Gastrocnemius medialis (tissue), 4 donors: Measurements from ENCODE around the gene EPHA4. TPM values are rescaled to one million over a fixed set of nuclear protein-coding genes. Genes with fewer than 3 reads are reported as not detected.

ENCODE experiments used
- ATAC-seq, 2 donors: fragments of 150-250 bp; one replicate each; pipeline ENCODE4 v1.9.1; 2016
- DNase-seq, 2 donors: peaks; one replicate each; pipeline ENCODE4 v3.0.0-alpha.2; 2019
- H3K27ac ChIP-seq, 4 donors: fragments of 200-600 bp; sonication (generic); 1 replicate in 1 of 4; 2 replicates in 3 of 4; pipeline ENCODE4 v1.5.1; 2016 to 2018; ENCODE audit warnings: mild to moderate bottlenecking in 2 of 4, moderate library complexity in 1 of 4
- H3K27me3 ChIP-seq, 3 donors: fragments of 200-600 bp; sonication (generic) in 2 of 3; 1 replicate in 1 of 3; 2 replicates in 2 of 3; pipeline versions ENCODE4 v1.5.1 to v1.6.0; 2016 to 2019; ENCODE audit warnings: mild to moderate bottlenecking in 1 of 3, moderate library complexity in 1 of 3
- H3K36me3 ChIP-seq, 2 donors: fragments of 200-600 bp; sonication (generic) in 1 of 2; one replicate each; pipeline ENCODE4 v1.5.1; 2017 to 2018
- H3K4me1 ChIP-seq, 2 donors: fragments of 200-600 bp; sonication (generic) in 1 of 2; one replicate each; pipeline ENCODE4 v1.5.1; 2016 to 2017; ENCODE audit warnings: mild to moderate bottlenecking in 2 of 2
- H3K4me3 ChIP-seq, 4 donors: fragments of 200-600 bp; sonication (generic) in 3 of 4; 1 replicate in 1 of 4; 2 replicates in 3 of 4; pipeline ENCODE4 v1.5.1; 2016 to 2019; ENCODE audit warnings: mild to moderate bottlenecking in 2 of 4
- H3K9me3 ChIP-seq, 3 donors: fragments of 200-600 bp; sonication (generic) in 2 of 3; 1 replicate in 1 of 3; 2 replicates in 2 of 3; pipeline ENCODE4 v1.5.1; 2016 to 2019
- POLR2A ChIP-seq, 2 donors: fragments of 450-650 bp; IDR thresholded peaks; one replicate each; pipeline ENCODE4 v1.6.1; 2017; ENCODE audit warnings: antibody characterized with exemption in 2 of 2, mild to moderate bottlenecking in 2 of 2, moderate library complexity in 2 of 2
- in situ Hi-C, 4 donors: fragments of 200-750 bp; cut with MboI; loops; one replicate each; pipeline versions ENCODE4 v1.15.0 to v1.8.0; 2017; ENCODE audit warnings: low sequenced_read_pairs in 4 of 4
- intact Hi-C: fragments of 100-400 bp; cut with DNase I; formaldehyde crosslinking; loops from one replicate; pipeline ENCODE4 v1.15.1; 2023; ENCODE audit warnings: low total_unique reads
- total RNA-seq, 4 donors: library from RNA; depleted of rRNA; stranded (reverse); fragments of >200 nt; gene quantifications; one replicate each; pipeline versions ENCODE4 v1.1.0 to v1.2.3, GENCODE V29; 2016
- TF ChIP-seq, protein P1 (sequence below), 5 experiments: fragments of 450-650 bp in 3 of 5; fragments of 200-600 bp in 2 of 5; sonication (generic) in 2 of 5; IDR thresholded peaks in 4 of 5; conservative IDR thresholded peaks in 1 of 5; 1 replicate in 4 of 5; 2 replicates in 1 of 5; pipeline ENCODE4 v1.5.1; 2016 to 2019; ENCODE audit warnings: antibody characterized with exemption in 5 of 5, mild to moderate bottlenecking in 3 of 5, moderate library complexity in 3 of 5

EPHA4 gene
- total RNA-seq, 4 donors from 2014 or later = 6.3 to 18.8 (median 13.0) TPM

- intact Hi-C loops (no loop called here), in situ Hi-C loops (no loop called here)
- no peaks in the 10 kb centered on the region for H3K36me3 ChIP-seq
- H3K4me1 ChIP-seq = peaks cover 7 to 26% of the 10 kb centered on the region in 2 donors
- no peak overlapping the region for H3K4me3 ChIP-seq
- TF ChIP-seq, protein P1, sequence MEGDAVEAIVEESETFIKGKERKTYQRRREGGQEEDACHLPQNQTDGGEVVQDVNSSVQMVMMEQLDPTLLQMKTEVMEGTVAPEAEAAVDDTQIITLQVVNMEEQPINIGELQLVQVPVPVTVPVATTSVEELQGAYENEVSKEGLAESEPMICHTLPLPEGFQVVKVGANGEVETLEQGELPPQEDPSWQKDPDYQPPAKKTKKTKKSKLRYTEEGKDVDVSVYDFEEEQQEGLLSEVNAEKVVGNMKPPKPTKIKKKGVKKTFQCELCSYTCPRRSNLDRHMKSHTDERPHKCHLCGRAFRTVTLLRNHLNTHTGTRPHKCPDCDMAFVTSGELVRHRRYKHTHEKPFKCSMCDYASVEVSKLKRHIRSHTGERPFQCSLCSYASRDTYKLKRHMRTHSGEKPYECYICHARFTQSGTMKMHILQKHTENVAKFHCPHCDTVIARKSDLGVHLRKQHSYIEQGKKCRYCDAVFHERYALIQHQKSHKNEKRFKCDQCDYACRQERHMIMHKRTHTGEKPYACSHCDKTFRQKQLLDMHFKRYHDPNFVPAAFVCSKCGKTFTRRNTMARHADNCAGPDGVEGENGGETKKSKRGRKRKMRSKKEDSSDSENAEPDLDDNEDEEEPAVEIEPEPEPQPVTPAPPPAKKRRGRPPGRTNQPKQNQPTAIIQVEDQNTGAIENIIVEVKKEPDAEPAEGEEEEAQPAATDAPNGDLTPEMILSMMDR (IDR thresholded peaks at IDR 0.05 in 4 of 5, conservative IDR thresholded peaks at IDR 0.05 in 1 of 5) = no peak
- TF ChIP-seq POLR2A (IDR thresholded peaks at IDR 0.05) = no peak
- H3K27me3 ChIP-seq = no peaks in the 10 kb centered on the region
- H3K9me3 ChIP-seq = no peaks in the 10 kb centered on the region
- ATAC-seq (no peak), DNase-seq (no peak)
- H3K27ac ChIP-seq = no peak overlapping the region
Measured at GRCh38 chr2:221530653-221531037, 41.5 kb downstream of the EPHA4 start.

DNA sequence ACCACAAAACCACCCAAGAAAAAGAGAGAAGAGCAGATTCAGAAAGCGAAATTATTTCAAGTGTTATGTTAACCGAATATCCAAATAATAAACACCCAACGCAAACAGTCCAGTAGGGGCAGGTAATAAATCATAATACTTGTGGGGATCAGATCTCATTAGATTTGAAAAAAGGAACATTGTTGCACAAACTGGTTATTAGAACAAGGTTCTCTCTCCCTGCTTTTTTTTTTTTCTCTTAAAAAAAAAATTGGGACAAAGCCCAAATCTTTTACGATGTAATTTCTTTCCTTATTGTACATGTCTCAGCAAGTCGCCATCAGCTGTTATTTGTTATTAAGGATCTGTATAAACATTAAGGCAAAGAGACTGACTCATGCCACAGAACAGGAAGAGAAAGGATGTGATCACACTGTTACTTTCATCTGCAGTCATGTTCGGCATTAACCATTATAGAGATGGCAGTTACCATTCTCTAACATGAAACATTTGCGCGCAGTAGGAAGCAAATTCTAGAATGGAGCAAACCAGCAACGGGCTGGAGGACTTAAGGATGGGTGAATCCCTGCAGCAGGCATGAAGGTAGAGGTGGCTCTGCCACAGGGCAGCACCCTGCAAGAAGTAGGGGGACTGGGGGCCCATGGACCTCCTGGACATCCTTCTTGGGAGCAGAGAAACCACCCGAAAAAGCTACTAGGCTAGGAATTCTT, 42.0 kb downstream of the EPHA4 start:
- H3K4me3 ChIP-seq = no peak overlapping the region
- in situ Hi-C loops = no loop called here

DNA sequence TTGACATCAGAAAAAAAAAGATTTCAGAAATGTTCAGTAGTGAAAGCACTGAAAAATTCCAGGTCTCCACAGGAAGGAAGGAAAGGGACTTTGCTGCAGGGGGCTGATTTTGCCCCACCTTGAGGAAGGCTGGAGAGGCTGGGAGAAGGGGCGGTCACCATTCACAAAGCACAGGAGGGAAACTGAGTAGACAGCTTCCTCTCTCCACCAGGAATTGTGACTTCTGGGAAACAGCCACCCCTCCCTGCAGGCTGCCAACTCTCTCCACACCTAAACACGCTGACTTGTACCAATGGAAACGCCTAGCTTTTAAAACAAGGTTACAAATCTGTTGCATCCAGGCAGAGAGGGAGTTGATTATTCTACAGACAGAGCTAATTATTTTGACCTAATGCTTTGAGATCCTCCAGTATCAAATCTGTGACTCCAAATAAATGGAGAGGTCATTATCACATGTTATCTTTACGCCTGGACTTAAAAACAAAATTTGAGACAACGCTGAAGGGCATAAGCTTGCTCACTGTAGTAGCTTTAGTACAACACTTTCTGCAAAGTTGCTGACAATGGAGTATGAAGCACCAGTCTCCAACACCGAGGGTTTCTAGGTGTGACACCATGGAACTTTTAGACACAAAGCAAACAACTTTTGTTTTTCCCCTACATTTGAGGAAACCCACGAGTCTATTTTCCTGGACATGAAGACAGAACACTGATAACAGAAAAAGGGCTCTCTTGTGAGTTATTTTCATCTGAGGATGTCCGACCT, 42.7 kb downstream of the EPHA4 start:
- Histone ChIP-seq H3K4me3 (peak overlapping the region in 1 of 4 donors; percentile 4), H3K36me3 (no peaks in the 10 kb centered on the region), H3K27ac (peak overlapping the region in 3 of 4 donors; percentile 27 to 56 (median 32)), H3K27me3 (no peaks in the 10 kb centered on the region), H3K4me1 (peaks cover 7 to 26% of the 10 kb centered on the region in 2 donors), H3K9me3 (no peaks in the 10 kb centered on the region)
- TF ChIP-seq, protein P1 (IDR thresholded peaks at IDR 0.05 in 4 of 5, conservative IDR thresholded peaks at IDR 0.05 in 1 of 5) = no peak
- no peak for TF ChIP-seq POLR2A (IDR thresholded peaks at IDR 0.05)
- ATAC-seq (peak in 1 of 2 donors; percentile 40), DNase-seq (no peak)
- in situ Hi-C loops (no loop called here), intact Hi-C loops (no loop called here)

More for the DNA sequence above, 42.0 kb downstream of the EPHA4 start:
- Histone ChIP-seq H3K9me3 (no peaks in the 10 kb centered on the region), H3K36me3 (no peaks in the 10 kb centered on the region), H3K27me3 (no peaks in the 10 kb centered on the region), H3K4me1 (peaks cover 7 to 26% of the 10 kb centered on the region in 2 donors), H3K27ac (peak overlapping the region in 2 of 4 donors; percentile 32 to 56)
- intact Hi-C loops = no loop called here
- ATAC-seq = no peak
- TF ChIP-seq POLR2A (IDR thresholded peaks at IDR 0.05) = no peak
- TF ChIP-seq, protein P1 (IDR thresholded peaks at IDR 0.05 in 4 of 5, conservative IDR thresholded peaks at IDR 0.05 in 1 of 5) = no peak
- DNase-seq = no peak

- ATAC-seq (peak in 1 of 2 donors; percentile 57), DNase-seq (no peak)
- no peaks in the 10 kb centered on the region for H3K9me3 ChIP-seq
- intact Hi-C loops = no loop called here
- TF ChIP-seq, protein P1 (IDR thresholded peaks at IDR 0.05 in 4 of 5, conservative IDR thresholded peaks at IDR 0.05 in 1 of 5) = no peak
- no peak for TF ChIP-seq POLR2A (IDR thresholded peaks at IDR 0.05)
- no peaks in the 10 kb centered on the region for H3K27me3 ChIP-seq
- in situ Hi-C loops = no loop called here
- H3K4me1 ChIP-seq = peaks cover 7 to 19% of the 10 kb centered on the region in 2 donors
- H3K4me3 ChIP-seq = no peak overlapping the region
- peak overlapping the region; percentile 26 to 59 (median 31) for H3K27ac ChIP-seq
- H3K36me3 ChIP-seq = no peaks in the 10 kb centered on the region
Measured at GRCh38 chr2:221527776-221528309, 44.3 kb downstream of the EPHA4 start.
